HL-60 (cell line): ENCODE results near the gene FRAS1.

Source experiments
- DNase-seq, 2 experiments: peaks; one replicate each; pipeline ENCODE4 v3.0.0-alpha.2; 2010 to 2020; ENCODE audit warnings: low read depth in 1 of 2, low spot score in 1 of 2
- H3K27ac ChIP-seq: fragments of 250-450 bp; sonication (Bioruptor Pico); replicated peaks from 2 replicates; pipeline ENCODE4 v1.5.1; 2020; ENCODE audit warnings: mild to moderate bottlenecking, moderate library complexity
- H3K27me3 ChIP-seq: fragments of 250-450 bp; sonication (Bioruptor Pico); 2 replicates; pipeline ENCODE4 v1.5.1; 2021; ENCODE audit warnings: mild to moderate bottlenecking, moderate library complexity; ENCODE audit not compliant: insufficient read depth, poor library complexity, severe bottlenecking
- H3K4me3 ChIP-seq: replicated peaks from 2 replicates; pipeline ENCODE4 v1.5.1; 2011; ENCODE audit warnings: mild to moderate bottlenecking, control low read depth, low read length; ENCODE audit not compliant: insufficient read depth
- GABPA ChIP-seq: IDR thresholded peaks from 2 replicates; pipeline ENCODE4 v1.6.1; 2012; ENCODE audit warnings: low read depth
- POLR2AphosphoS5 ChIP-seq: IDR thresholded peaks from 2 replicates; pipeline ENCODE4 v1.6.1; 2012; ENCODE audit warnings: low read depth
- SPI1 ChIP-seq: IDR thresholded peaks from 2 replicates; pipeline ENCODE4 v1.6.1; 2012; ENCODE audit warnings: low read depth, mild to moderate bottlenecking, borderline replicate concordance
- TF ChIP-seq, protein P1 (sequence below): IDR thresholded peaks from one replicate; pipeline ENCODE4 v1.5.1; 2011; ENCODE audit warnings: low read length, control low read depth, inconsistent platforms; ENCODE audit not compliant: insufficient read depth
- TF ChIP-seq, protein P2 (sequence below): IDR thresholded peaks from 2 replicates; pipeline ENCODE4 v1.6.1; 2012; ENCODE audit warnings: low read depth; ENCODE audit not compliant: insufficient replicate concordance

FRAS1 gene

DNA sequence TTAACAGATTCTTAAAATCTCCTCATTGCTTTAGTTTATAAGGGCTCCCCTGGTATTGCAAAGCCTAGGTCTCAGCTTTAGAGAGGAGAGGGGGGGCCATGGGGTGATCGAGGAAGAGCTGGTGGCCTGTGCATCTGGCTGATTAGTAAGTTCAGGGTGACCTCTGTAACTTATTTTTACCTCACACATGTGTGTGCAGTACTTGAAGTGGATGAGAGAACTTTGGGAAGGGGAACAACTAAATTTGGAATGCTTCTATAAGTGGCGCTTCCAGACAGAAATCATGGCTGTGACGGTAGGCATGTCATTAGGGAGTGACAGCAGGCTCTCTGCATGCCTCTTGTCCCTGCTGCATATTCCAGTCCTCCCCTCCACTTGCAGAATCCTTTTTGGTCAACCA is 41.9 kb downstream of the FRAS1 start:
- Histone ChIP-seq H3K27ac (no peak overlapping the region), H3K4me3 (no peak overlapping the region), H3K27me3 (no peaks in the 10 kb centered on the region)
- TF ChIP-seq SPI1 (no peak), POLR2AphosphoS5 (no peak), GABPA (no peak)
- TF ChIP-seq, protein P1, sequence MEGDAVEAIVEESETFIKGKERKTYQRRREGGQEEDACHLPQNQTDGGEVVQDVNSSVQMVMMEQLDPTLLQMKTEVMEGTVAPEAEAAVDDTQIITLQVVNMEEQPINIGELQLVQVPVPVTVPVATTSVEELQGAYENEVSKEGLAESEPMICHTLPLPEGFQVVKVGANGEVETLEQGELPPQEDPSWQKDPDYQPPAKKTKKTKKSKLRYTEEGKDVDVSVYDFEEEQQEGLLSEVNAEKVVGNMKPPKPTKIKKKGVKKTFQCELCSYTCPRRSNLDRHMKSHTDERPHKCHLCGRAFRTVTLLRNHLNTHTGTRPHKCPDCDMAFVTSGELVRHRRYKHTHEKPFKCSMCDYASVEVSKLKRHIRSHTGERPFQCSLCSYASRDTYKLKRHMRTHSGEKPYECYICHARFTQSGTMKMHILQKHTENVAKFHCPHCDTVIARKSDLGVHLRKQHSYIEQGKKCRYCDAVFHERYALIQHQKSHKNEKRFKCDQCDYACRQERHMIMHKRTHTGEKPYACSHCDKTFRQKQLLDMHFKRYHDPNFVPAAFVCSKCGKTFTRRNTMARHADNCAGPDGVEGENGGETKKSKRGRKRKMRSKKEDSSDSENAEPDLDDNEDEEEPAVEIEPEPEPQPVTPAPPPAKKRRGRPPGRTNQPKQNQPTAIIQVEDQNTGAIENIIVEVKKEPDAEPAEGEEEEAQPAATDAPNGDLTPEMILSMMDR: no peak
- TF ChIP-seq, protein P2, sequence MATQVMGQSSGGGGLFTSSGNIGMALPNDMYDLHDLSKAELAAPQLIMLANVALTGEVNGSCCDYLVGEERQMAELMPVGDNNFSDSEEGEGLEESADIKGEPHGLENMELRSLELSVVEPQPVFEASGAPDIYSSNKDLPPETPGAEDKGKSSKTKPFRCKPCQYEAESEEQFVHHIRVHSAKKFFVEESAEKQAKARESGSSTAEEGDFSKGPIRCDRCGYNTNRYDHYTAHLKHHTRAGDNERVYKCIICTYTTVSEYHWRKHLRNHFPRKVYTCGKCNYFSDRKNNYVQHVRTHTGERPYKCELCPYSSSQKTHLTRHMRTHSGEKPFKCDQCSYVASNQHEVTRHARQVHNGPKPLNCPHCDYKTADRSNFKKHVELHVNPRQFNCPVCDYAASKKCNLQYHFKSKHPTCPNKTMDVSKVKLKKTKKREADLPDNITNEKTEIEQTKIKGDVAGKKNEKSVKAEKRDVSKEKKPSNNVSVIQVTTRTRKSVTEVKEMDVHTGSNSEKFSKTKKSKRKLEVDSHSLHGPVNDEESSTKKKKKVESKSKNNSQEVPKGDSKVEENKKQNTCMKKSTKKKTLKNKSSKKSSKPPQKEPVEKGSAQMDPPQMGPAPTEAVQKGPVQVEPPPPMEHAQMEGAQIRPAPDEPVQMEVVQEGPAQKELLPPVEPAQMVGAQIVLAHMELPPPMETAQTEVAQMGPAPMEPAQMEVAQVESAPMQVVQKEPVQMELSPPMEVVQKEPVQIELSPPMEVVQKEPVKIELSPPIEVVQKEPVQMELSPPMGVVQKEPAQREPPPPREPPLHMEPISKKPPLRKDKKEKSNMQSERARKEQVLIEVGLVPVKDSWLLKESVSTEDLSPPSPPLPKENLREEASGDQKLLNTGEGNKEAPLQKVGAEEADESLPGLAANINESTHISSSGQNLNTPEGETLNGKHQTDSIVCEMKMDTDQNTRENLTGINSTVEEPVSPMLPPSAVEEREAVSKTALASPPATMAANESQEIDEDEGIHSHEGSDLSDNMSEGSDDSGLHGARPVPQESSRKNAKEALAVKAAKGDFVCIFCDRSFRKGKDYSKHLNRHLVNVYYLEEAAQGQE: no peak
- no peak for DNase-seq

DNA sequence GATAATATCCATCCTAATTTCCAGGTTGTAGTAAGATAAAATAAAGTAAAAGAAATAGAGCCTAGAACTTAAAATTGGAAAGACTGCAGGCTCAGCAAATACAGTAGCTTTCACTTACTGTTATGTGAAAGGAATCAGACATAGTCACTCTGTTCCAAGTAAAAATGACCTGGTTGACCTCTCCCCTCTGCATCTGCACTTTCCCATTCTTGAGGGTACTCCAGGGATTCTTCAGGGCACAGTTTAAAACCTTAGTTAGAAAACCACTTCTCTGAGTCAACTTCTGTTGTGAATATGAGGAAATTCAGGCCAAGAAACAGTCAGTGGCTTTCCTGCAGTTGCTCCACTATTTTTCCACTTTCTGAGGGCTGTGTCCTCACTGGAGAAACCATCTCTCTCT is 42.9 kb downstream of the FRAS1 start:
- DNase-seq: no peak
- H3K4me3 ChIP-seq: no peak overlapping the region
- no peaks in the 10 kb centered on the region for H3K27me3 ChIP-seq
- H3K27ac ChIP-seq: no peak overlapping the region
- no peak for TF ChIP-seq SPI1
- TF ChIP-seq POLR2AphosphoS5: no peak
- TF ChIP-seq, protein P1: no peak
- no peak for TF ChIP-seq GABPA
- TF ChIP-seq, protein P2: no peak

DNA sequence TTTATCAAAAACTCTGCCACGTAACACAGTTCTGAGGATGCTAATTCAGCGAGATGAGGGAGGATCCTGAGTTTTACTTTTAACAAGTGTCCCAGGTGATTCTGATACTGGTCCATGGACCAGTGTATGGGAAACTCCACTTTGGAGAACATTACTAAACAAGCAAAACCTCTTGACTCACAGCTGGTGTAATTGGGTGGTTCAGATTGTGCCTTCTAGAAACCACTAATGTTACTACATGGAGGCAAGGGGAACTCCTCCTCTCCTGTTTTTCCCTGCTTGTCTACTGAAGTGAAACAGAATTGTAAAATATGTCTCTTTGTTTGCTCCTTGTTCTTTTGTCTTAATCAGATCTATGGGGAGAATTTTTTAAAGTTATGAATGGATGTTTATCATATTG is 62.6 kb downstream of the FRAS1 start:
- Histone ChIP-seq H3K4me3 (no peak overlapping the region), H3K27me3 (no peaks in the 10 kb centered on the region), H3K27ac (no peak overlapping the region)
- no peak for DNase-seq
- TF ChIP-seq POLR2AphosphoS5 (no peak), GABPA (no peak), SPI1 (no peak)
- TF ChIP-seq, protein P1: no peak
- TF ChIP-seq, protein P2: no peak
